Renal cortical epithelial cell (primary cell): ENCODE measurements around the gene CFAP57. TPM values are rescaled to one million over a fixed set of nuclear protein-coding genes. Genes with fewer than 3 reads are reported as not detected.
A peak's percentile ranks its signal among the peaks of the same experiment; 100 is the strongest.

Experiments used
- DNase-seq: peaks from one replicate; pipeline ENCODE4 v3.0.0-alpha.2; 2011; ENCODE audit warnings: low read depth
- total RNA-seq: library from RNA; depleted of rRNA; stranded (reverse); fragments of >200 nt; gene quantifications from 2 replicates; pipeline ENCODE4 v1.2.3, GENCODE V29; 2014

Gene CFAP57
- total RNA-seq, 1 donor from 2014 or later, result 3.9 TPM

- no peak for DNase-seq
Observed at GRCh38 chr1:43276673-43277072, 104.5 kb downstream of the CFAP57 start.

GRCh38 chr1:43277116-43277876 lies 105.2 kb downstream of the CFAP57 start:
- no peak for DNase-seq

- peak; percentile 63 for DNase-seq
Observed at GRCh38 chr1:43279161-43279560, 107.0 kb downstream of the CFAP57 start.

- DNase-seq, result no peak
Observed at GRCh38 chr1:43279666-43280065, 107.5 kb downstream of the CFAP57 start.

GRCh38 chr1:43280692-43281091 lies 108.6 kb downstream of the CFAP57 start:
- DNase-seq, result no peak

GRCh38 chr1:43282220-43283195 lies 110.4 kb downstream of the CFAP57 start:
- no peak for DNase-seq

- DNase-seq, result no peak
Observed at GRCh38 chr1:43284065-43284464, 111.9 kb downstream of the CFAP57 start.

GRCh38 chr1:43284546-43285110 lies 112.5 kb downstream of the CFAP57 start:
- no peak for DNase-seq

GRCh38 chr1:43285269-43285990 lies 113.3 kb downstream of the CFAP57 start, which contains the start of gene C1orf210:
C1orf210 (minus strand) TSS chr1:43285581; CDS start chr1:43283270, 2,311 bp downstream.
- DNase-seq, result peak; percentile 40

- DNase-seq, result no peak
Observed at GRCh38 chr1:43286115-43286514, 114.0 kb downstream of the CFAP57 start.

GRCh38 chr1:43286533-43286932 lies 114.4 kb downstream of the CFAP57 start:
- DNase-seq, result no peak

- DNase-seq, result no peak
Observed at GRCh38 chr1:43288058-43288784, 116.1 kb downstream of the CFAP57 start.

- no peak for DNase-seq
Observed at GRCh38 chr1:43288785-43289706, 116.9 kb downstream of the CFAP57 start.

GRCh38 chr1:43292216-43292615 lies 120.1 kb downstream of the CFAP57 start:
- DNase-seq, result no peak

- DNase-seq, result no peak
Observed at GRCh38 chr1:43292679-43293078, 120.5 kb downstream of the CFAP57 start.

GRCh38 chr1:43293176-43293575 lies 121.0 kb downstream of the CFAP57 start:
- peak; percentile 61 for DNase-seq

- DNase-seq, result peak; percentile 96
Observed at GRCh38 chr1:43293896-43294760, 122.0 kb downstream of the CFAP57 start.

- DNase-seq, result no peak
Observed at GRCh38 chr1:43294761-43295160, 122.6 kb downstream of the CFAP57 start.

GRCh38 chr1:43296207-43296606 lies 124.1 kb downstream of the CFAP57 start:
- DNase-seq, result peak; percentile 67
